HepG2 (cell line): ENCODE results near the gene DDHD1. TPM values are rescaled to one million over a fixed set of nuclear protein-coding genes. Genes with fewer than 3 reads are reported as not detected.

Source experiments
- ATAC-seq: fragments of 200-7000 bp; cut with Tn5 transposase; 3 replicates; pipeline ENCODE4 v1.9.1; 2020; ENCODE audit warnings: mild to moderate bottlenecking, moderate library complexity
- BruUV-seq: library from RNA; stranded (reverse); fragments of 400-500 nt; replicated peaks from 2 replicates; lab custom pipeline; 2021; lab: Mats Ljungman, UMichigan
- CTCF ChIA-PET: fragments of 300-600 bp; formaldehyde crosslinking; extraction: SDS; loops from one replicate; lab custom pipeline; 2021; ENCODE audit warnings: low total read pairs, inconsistent platforms, low intra/inter-chr PET ratio; lab: Yijun Ruan, JAX
- POLR2A ChIA-PET: fragments of 350-600 bp; sonication (Branson Sonifier 250); formaldehyde crosslinking; loops from one replicate; lab custom pipeline; 2020; ENCODE audit warnings: antibody characterized with exemption, inconsistent platforms; lab: Yijun Ruan, JAX
- DNase-seq: peaks from one replicate; pipeline ENCODE4 v3.0.0-alpha.2; 2015; ENCODE audit warnings: low spot score
- FAIRE-seq: peaks from 3 replicates; lab custom pipeline; 2011; peaks lifted over from hg19 to GRCh38; lab: Jason Lieb, UNC
- H2AFZ ChIP-seq: one replicate; pipeline ENCODE4 v1.6.1; 2011; ENCODE audit warnings: low read length, inconsistent platforms
- H3K27ac ChIP-seq: fragments of 300-600 bp; 3 replicates; pipeline ENCODE4 v1.8.0; 2011; ENCODE audit warnings: mixed run types, mild to moderate bottlenecking, mixed read lengths, low read length, inconsistent platforms; ENCODE audit not compliant: insufficient read depth; ENCODE audit errors: extremely low read length
- H3K27me3 ChIP-seq, 2 experiments: fragments of 200-600 bp in 1 of 2; 2 replicates in 1 of 2; 3 replicates in 1 of 2; pipeline versions ENCODE4 v1.6.0 to v1.8.0; 2011; ENCODE audit warnings: low read length in 2 of 2, mild to moderate bottlenecking in 2 of 2, moderate library complexity in 2 of 2, inconsistent platforms in 1 of 2; ENCODE audit not compliant: insufficient read depth in 2 of 2, control insufficient read depth in 1 of 2
- H3K36me3 ChIP-seq, 2 experiments: fragments of 200-600 bp in 1 of 2; replicated peaks in 1 of 2; 2 replicates in 1 of 2; 3 replicates in 1 of 2; pipeline versions ENCODE4 v1.5.1 to v1.8.0; 2011; ENCODE audit warnings: low read length in 2 of 2, inconsistent platforms in 1 of 2; ENCODE audit not compliant: insufficient read depth in 2 of 2, control insufficient read depth in 1 of 2
- H3K4me1 ChIP-seq: 2 replicates; pipeline ENCODE4 v1.5.1; 2012; ENCODE audit warnings: low read length, inconsistent platforms; ENCODE audit not compliant: insufficient read depth
- H3K4me2 ChIP-seq: 2 replicates; pipeline ENCODE4 v1.6.0; 2011; ENCODE audit warnings: low read depth, low read length, inconsistent platforms
- H3K4me3 ChIP-seq, 3 experiments: fragments of 200-600 bp in 1 of 3; sonication (generic), shearing (Covaris generic) in 1 of 3; replicated peaks in 1 of 3; 2 replicates each; pipeline ENCODE4 v1.5.1; 2011 to 2016; ENCODE audit warnings: low read length in 3 of 3, inconsistent platforms in 2 of 3, low read depth in 2 of 3, mild to moderate bottlenecking in 2 of 3, control low read depth in 1 of 3, mixed read lengths in 1 of 3; ENCODE audit not compliant: insufficient read depth in 1 of 3
- H3K79me2 ChIP-seq: one replicate; pipeline ENCODE4 v1.6.1; 2011; ENCODE audit warnings: low read length, inconsistent platforms; ENCODE audit not compliant: insufficient read depth
- H3K9ac ChIP-seq: 2 replicates; pipeline ENCODE4 v1.6.0; 2011; ENCODE audit warnings: mild to moderate bottlenecking, low read depth, low read length, inconsistent platforms; ENCODE audit not compliant: insufficient read depth
- H3K9me3 ChIP-seq: 2 replicates; pipeline ENCODE4 v1.5.1; 2012; ENCODE audit warnings: mild to moderate bottlenecking, low read length
- H4K20me1 ChIP-seq: 2 replicates; pipeline ENCODE4 v1.6.0; 2011; ENCODE audit warnings: inconsistent platforms, mild to moderate bottlenecking, low read length, moderate library complexity; ENCODE audit not compliant: insufficient read depth
- ARNT2 ChIP-seq: sonication (generic); formaldehyde crosslinking; IDR thresholded peaks from 2 replicates; pipeline ENCODE4 v1.8.0; 2022; ENCODE audit warnings: mild to moderate bottlenecking, low read depth, missing genetic modification reagents, moderate library complexity
- BRD4 ChIP-seq: sonication (generic); formaldehyde crosslinking; IDR thresholded peaks from 2 replicates; pipeline ENCODE4 v1.4.0; 2020; ENCODE audit warnings: missing genetic modification reagents
- ELF4 ChIP-seq: sonication (generic); formaldehyde crosslinking; IDR thresholded peaks from 2 replicates; pipeline ENCODE4 v1.5.0; 2020; ENCODE audit warnings: missing genetic modification reagents, mild to moderate bottlenecking, moderate library complexity, borderline replicate concordance
- FOSL1 ChIP-seq: sonication (generic); formaldehyde crosslinking; IDR thresholded peaks from 2 replicates; pipeline ENCODE4 v1.9.0; 2021; ENCODE audit warnings: missing genetic modification reagents, borderline replicate concordance
- HMG20B ChIP-seq: conservative IDR thresholded peaks from 2 replicates; pipeline ENCODE4 v1.6.1; 2016; ENCODE audit warnings: missing genetic modification reagents, missing compliant biosample characterization
- KDM5B ChIP-seq: sonication (generic); formaldehyde crosslinking; IDR thresholded peaks from 2 replicates; pipeline ENCODE4 v1.4.0; 2020; ENCODE audit warnings: missing genetic modification reagents, mild to moderate bottlenecking, borderline replicate concordance
- KMT2A ChIP-seq: sonication (generic); formaldehyde crosslinking; IDR thresholded peaks from 2 replicates; pipeline ENCODE4 v1.4.0; 2020; ENCODE audit warnings: missing genetic modification reagents
- MAFK ChIP-seq, 2 experiments: IDR thresholded peaks in 1 of 2; conservative IDR thresholded peaks in 1 of 2; 2 replicates each; pipeline ENCODE4 v1.6.1; 2011; ENCODE audit warnings: improper control_type of control experiment in 2 of 2, low read length in 2 of 2
- PRPF4 ChIP-seq: fragments of 200-400 bp; formaldehyde crosslinking; IDR thresholded peaks from 2 replicates; pipeline ENCODE4 v1.6.1; 2016; ENCODE audit warnings: low read length, low read depth; ENCODE audit not compliant: poor library complexity, severe bottlenecking
- SAFB2 ChIP-seq: sonication (generic); formaldehyde crosslinking; IDR thresholded peaks from 2 replicates; pipeline ENCODE4 v1.5.1; 2020; ENCODE audit warnings: missing genetic modification reagents, low read depth, mild to moderate bottlenecking, borderline replicate concordance
- SIX4 ChIP-seq: sonication (generic); formaldehyde crosslinking; IDR thresholded peaks from 2 replicates; pipeline ENCODE4 v1.4.0; 2020; ENCODE audit warnings: missing genetic modification reagents
- SP5 ChIP-seq: IDR thresholded peaks from 2 replicates; pipeline ENCODE4 v1.6.1; 2016; ENCODE audit warnings: low read depth, borderline replicate concordance
- SSRP1 ChIP-seq: IDR thresholded peaks from 2 replicates; pipeline ENCODE4 v1.6.1; 2016; ENCODE audit warnings: control low read depth
- TBX2 ChIP-seq: sonication (generic); formaldehyde crosslinking; IDR thresholded peaks from 2 replicates; pipeline ENCODE4 v1.5.0; 2020; ENCODE audit warnings: missing genetic modification reagents, mild to moderate bottlenecking, borderline replicate concordance
- WGBS: methylation state at CpG from one replicate; pipeline ENCODE4 v1.1.6; 2017; ENCODE audit warnings: low lambda C conversion rate; 5-methylcytosine and 5-hydroxymethylcytosine counted together
- in situ Hi-C: cut with HindIII; loops from 2 replicates; pipeline ENCODE4 v1.10.0; 2017; ENCODE audit warnings: low pct_unique_long_range_greater_than_20kb; ENCODE audit not compliant: extremely low pct_ligation_motif_present
- intact Hi-C: fragments of 100-400 bp; cut with micrococcal nuclease; formaldehyde crosslinking; loops from one replicate; pipeline ENCODE4 v1.10.0; 2022; ENCODE audit not compliant: unreplicated experiment
- polyA plus RNA-seq, 8 experiments: library from polyadenylated mRNA; depleted of rRNA in 3 of 8; stranded (reverse) in 7 of 8; unstranded in 1 of 8; fragments of >200 nt; fragmentation: Illumina TruSeq in 4 of 8; extraction: Trizol in 4 of 8; gene quantifications; 2 replicates each; pipeline versions ENCODE4 v1.2.1 to v1.2.3, GENCODE V29; 2011 to 2016; ENCODE audit warnings: low read depth in 4 of 8, missing spikeins in 1 of 8, mixed read lengths in 1 of 8; ENCODE audit not compliant: insufficient read depth in 1 of 8
- total RNA-seq, 5 experiments: library from RNA; depleted of rRNA; stranded (reverse); fragments of >200 nt; fragmentation: Illumina TruSeq; extraction: Trizol; gene quantifications; 2 replicates each; pipeline ENCODE4 v1.2.3, GENCODE V29; 2016; ENCODE audit warnings: low read depth in 1 of 5
- TF ChIP-seq, protein P1 (sequence below), 2 experiments: sonication (generic) in 1 of 2; formaldehyde crosslinking in 1 of 2; IDR thresholded peaks; 2 replicates each; pipeline versions ENCODE4 v1.5.1 to v1.6.1; 2011 to 2020; ENCODE audit warnings: borderline replicate concordance in 1 of 2, low read depth in 1 of 2, low read length in 1 of 2, mild to moderate bottlenecking in 1 of 2, missing genetic modification reagents in 1 of 2, moderate library complexity in 1 of 2
- TF ChIP-seq, protein P2 (sequence below): sonication (generic); formaldehyde crosslinking; IDR thresholded peaks from 2 replicates; pipeline ENCODE4 v1.4.0; 2020; ENCODE audit warnings: missing genetic modification reagents
- TF ChIP-seq, protein P3 (sequence below): sonication (generic); formaldehyde crosslinking; IDR thresholded peaks from 2 replicates; pipeline ENCODE4 v1.4.0; 2020; ENCODE audit warnings: missing genetic modification reagents, borderline replicate concordance

Gene DDHD1
- total and polyA plus RNA-seq, 2 of the 13 experiments (the other 11 are each of a cell fraction or from before 2014, with no cell fraction given) = 4.6 to 8.3 TPM

GRCh38 chr14:53147893-53148292, 5.2 kb downstream of the DDHD1 start:
- ChIA-PET CTCF (no interaction called here), POLR2A (no interaction called here)
- H3K36me3 ChIP-seq = no peaks in the 10 kb centered on the region
- peaks cover 8% of the 10 kb centered on the region; the same call in 1 of the 2 replicates for H4K20me1 ChIP-seq
- DNase-seq = no peak
- no peak overlapping the region for H3K9ac ChIP-seq
- no peak for ATAC-seq
- no peak overlapping the region for H3K4me3 ChIP-seq
- H3K4me2 ChIP-seq = no peak overlapping the region
- WGBS = 94% methylated on average over 2 of the region's 2 CpGs
- no peaks in the 10 kb centered on the region for H3K9me3 ChIP-seq
- peaks cover 33% of the 10 kb centered on the region for H3K79me2 ChIP-seq
- H2AFZ ChIP-seq = no peak overlapping the region
- in situ Hi-C loops = no loop called here
- H3K27ac ChIP-seq = no peak overlapping the region
- H3K27me3 ChIP-seq = no peaks in the 10 kb centered on the region
- H3K4me1 ChIP-seq = peaks cover 59% of the 10 kb centered on the region
- intact Hi-C loops = no loop called here
- no TSS peak for BruUV-seq
- no peak for FAIRE-seq
- no peak for TF ChIP-seq ARNT2
- no peak for TF ChIP-seq SAFB2 (CRISPR knock-in tag)
- no peak for TF ChIP-seq PRPF4
- no peak for TF ChIP-seq BRD4 (CRISPR knock-in tag)
- no peak for TF ChIP-seq SSRP1 (CRISPR knock-in tag)
- TF ChIP-seq ELF4 (CRISPR knock-in tag) = no peak
- TF ChIP-seq, protein P1, sequence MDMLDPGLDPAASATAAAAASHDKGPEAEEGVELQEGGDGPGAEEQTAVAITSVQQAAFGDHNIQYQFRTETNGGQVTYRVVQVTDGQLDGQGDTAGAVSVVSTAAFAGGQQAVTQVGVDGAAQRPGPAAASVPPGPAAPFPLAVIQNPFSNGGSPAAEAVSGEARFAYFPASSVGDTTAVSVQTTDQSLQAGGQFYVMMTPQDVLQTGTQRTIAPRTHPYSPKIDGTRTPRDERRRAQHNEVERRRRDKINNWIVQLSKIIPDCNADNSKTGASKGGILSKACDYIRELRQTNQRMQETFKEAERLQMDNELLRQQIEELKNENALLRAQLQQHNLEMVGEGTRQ (IDR thresholded peaks at IDR 0.05; ENCODE audit: low read depth, low read length) = no peak
- TF ChIP-seq, protein P1 (CRISPR knock-in tag; IDR thresholded peaks at IDR 0.05; ENCODE audit: borderline replicate concordance) = no peak
- TF ChIP-seq, protein P2, sequence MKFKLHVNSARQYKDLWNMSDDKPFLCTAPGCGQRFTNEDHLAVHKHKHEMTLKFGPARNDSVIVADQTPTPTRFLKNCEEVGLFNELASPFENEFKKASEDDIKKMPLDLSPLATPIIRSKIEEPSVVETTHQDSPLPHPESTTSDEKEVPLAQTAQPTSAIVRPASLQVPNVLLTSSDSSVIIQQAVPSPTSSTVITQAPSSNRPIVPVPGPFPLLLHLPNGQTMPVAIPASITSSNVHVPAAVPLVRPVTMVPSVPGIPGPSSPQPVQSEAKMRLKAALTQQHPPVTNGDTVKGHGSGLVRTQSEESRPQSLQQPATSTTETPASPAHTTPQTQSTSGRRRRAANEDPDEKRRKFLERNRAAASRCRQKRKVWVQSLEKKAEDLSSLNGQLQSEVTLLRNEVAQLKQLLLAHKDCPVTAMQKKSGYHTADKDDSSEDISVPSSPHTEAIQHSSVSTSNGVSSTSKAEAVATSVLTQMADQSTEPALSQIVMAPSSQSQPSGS (CRISPR knock-in tag) = no peak
- no peak for TF ChIP-seq HMG20B (CRISPR knock-in tag)
- no peak for TF ChIP-seq FOSL1 (CRISPR knock-in tag)
- TF ChIP-seq KMT2A (CRISPR knock-in tag) = no peak
- no peak for TF ChIP-seq TBX2 (CRISPR knock-in tag)
- TF ChIP-seq, protein P3, sequence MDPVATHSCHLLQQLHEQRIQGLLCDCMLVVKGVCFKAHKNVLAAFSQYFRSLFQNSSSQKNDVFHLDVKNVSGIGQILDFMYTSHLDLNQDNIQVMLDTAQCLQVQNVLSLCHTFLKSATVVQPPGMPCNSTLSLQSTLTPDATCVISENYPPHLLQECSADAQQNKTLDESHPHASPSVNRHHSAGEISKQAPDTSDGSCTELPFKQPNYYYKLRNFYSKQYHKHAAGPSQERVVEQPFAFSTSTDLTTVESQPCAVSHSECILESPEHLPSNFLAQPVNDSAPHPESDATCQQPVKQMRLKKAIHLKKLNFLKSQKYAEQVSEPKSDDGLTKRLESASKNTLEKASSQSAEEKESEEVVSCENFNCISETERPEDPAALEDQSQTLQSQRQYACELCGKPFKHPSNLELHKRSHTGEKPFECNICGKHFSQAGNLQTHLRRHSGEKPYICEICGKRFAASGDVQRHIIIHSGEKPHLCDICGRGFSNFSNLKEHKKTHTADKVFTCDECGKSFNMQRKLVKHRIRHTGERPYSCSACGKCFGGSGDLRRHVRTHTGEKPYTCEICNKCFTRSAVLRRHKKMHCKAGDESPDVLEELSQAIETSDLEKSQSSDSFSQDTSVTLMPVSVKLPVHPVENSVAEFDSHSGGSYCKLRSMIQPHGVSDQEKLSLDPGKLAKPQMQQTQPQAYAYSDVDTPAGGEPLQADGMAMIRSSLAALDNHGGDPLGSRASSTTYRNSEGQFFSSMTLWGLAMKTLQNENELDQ (CRISPR knock-in tag) = no peak
- TF ChIP-seq KDM5B = no peak
- no peak for TF ChIP-seq SP5 (CRISPR knock-in tag)
- no peak for TF ChIP-seq MAFK (conservative IDR thresholded peaks at IDR 0.05 in 1 of 2, IDR thresholded peaks at IDR 0.05 in 1 of 2; ENCODE audit: low read length in 2 of 2)
- TF ChIP-seq SIX4 (CRISPR knock-in tag) = no peak
